ENCODE measurements around the gene OIP5. TPM values are rescaled to one million over a fixed set of nuclear protein-coding genes. Genes with fewer than 3 reads are reported as not detected.
"Not testable (repeated sequence)": the region's sequence is repeated elsewhere in the genome, so short reads cannot be mapped to it uniquely, and the experiment has no call there.

OIP5 gene
- total RNA-seq, 1 donor from 2014 or later: 2.7 TPM

DNA sequence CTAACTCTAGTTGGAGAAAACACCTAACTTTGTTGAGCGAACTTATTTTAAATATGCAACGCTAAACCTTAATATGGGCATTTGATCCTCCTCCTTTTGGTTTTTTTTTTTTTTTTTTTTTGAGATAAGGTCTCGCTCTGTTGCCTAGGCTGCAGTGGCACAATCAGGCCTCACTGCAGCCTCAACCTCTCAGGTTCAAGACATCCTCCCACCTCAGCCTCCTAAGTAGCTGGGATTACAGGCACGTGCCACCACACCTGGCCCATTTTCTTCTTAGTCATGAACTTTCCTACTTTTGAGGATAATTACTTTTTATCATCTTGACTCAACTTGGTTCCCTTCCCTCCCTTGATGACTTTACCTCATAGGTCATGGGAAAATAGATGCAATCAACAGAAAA lies 4.2 kb upstream of the OIP5 start:
- H3K36me3 ChIP-seq (ENCODE audit: control insufficient read depth, insufficient read depth, low read length): no peaks in the 10 kb centered on the region
- H3K4me3 ChIP-seq (ENCODE audit: low read depth, low read length): no peak overlapping the region
- no peak for TF ChIP-seq CTCF (IDR thresholded peaks at IDR 0.05; ENCODE audit: insufficient read depth, low read length, poor library complexity, severe bottlenecking)
- no peaks in the 10 kb centered on the region for H3K27me3 ChIP-seq (ENCODE audit: control insufficient read depth, insufficient read depth, low read length)
- no peak for DNase-seq (ENCODE audit: low read depth)

- no peaks in the 10 kb centered on the region for H3K27me3 ChIP-seq (ENCODE audit: control insufficient read depth, insufficient read depth, low read length)
- no peaks in the 10 kb centered on the region for H3K36me3 ChIP-seq (ENCODE audit: control insufficient read depth, insufficient read depth, low read length)
- TF ChIP-seq CTCF (IDR thresholded peaks at IDR 0.05; ENCODE audit: insufficient read depth, low read length, poor library complexity, severe bottlenecking): no peak
- DNase-seq (ENCODE audit: low read depth): no peak
- H3K4me3 ChIP-seq (ENCODE audit: low read depth, low read length): peak overlapping the region; percentile 90
Observed at GRCh38 chr15:41334293-41335120, 2.1 kb upstream of the OIP5 start.

DNA sequence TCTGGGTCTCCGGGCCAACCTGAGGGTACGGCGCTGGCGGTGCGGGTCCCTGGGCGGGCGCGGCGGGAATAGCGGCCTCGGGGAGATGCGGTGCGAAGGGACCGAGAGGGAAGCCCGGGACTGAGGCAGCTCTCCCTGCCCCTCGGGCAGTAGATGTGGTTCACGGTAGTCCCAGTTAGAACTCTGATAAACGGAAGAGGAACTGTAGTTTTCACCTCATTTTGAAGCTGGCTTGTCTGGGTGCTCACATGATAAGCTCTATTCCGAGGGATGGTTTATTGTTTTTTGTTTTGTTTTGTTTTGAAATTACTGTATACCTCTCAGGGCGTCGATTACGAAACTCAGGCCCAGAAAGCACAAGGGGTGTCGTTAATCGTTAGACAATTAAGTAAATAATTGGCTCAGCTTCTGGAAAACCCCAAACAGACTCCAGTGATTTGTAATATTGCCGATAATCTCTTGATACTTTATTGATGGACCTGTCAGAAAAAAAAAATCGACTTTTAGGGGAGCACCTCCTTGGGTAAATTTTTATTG lies 703 bp upstream of the OIP5 start:
- no peaks in the 10 kb centered on the region for H3K36me3 ChIP-seq (ENCODE audit: control insufficient read depth, insufficient read depth, low read length)
- H3K4me3 ChIP-seq (ENCODE audit: low read depth, low read length): peak overlapping the region; percentile 90
- H3K27me3 ChIP-seq (ENCODE audit: control insufficient read depth, insufficient read depth, low read length): no peaks in the 10 kb centered on the region
- DNase-seq (ENCODE audit: low read depth): no peak
- TF ChIP-seq CTCF (IDR thresholded peaks at IDR 0.05; ENCODE audit: insufficient read depth, low read length, poor library complexity, severe bottlenecking): no peak

DNA sequence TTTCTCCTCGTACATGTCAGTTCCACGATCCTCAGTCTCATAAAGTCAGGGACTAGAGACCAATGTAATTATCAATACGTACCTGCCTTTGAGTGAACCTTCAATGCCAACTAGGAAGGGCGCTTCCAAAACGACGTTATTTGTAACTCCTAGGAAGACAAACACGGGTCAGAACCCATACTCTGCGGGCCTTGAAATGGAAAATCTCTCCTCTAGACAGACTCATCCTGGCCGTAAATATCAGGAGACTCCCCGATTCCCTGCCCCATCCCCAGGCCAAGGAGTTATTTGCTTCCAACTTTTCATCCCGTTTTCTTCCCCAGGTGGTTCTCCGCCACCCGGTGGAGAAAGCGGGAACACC lies 578 bp downstream of the OIP5 start:
- Histone ChIP-seq H3K27me3 (ENCODE audit: control insufficient read depth, insufficient read depth, low read length) (no peaks in the 10 kb centered on the region), H3K4me3 (ENCODE audit: low read depth, low read length) (peak overlapping the region; percentile 90), H3K36me3 (ENCODE audit: control insufficient read depth, insufficient read depth, low read length) (no peaks in the 10 kb centered on the region)
- DNase-seq (ENCODE audit: low read depth): no peak
- TF ChIP-seq CTCF (IDR thresholded peaks at IDR 0.05; ENCODE audit: insufficient read depth, low read length, poor library complexity, severe bottlenecking): peak; percentile 76

DNA sequence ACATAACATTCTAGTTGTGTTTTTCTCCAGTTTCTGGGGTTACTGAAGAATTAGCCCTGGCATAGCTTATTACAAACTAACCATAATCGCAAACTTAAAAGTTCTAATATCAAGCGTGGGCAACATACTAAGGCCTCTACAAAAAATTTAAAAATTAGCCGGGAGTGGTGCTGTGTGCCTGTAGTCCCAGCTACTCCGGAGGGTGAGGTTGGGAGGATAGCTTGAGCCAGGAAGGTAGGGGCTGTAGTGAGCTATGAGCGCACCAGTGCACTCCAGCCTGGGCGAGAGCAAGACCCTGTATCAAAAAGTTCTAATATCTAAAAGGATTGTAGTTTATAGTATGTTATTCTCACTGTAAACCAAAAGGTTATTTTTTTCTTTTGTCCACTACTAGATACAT lies 1.1 kb downstream of the OIP5 start:
- H3K4me3 ChIP-seq (ENCODE audit: low read depth, low read length): peak overlapping the region; percentile 90
- no peak for DNase-seq (ENCODE audit: low read depth)
- H3K36me3 ChIP-seq (ENCODE audit: control insufficient read depth, insufficient read depth, low read length): no peaks in the 10 kb centered on the region
- no peak for TF ChIP-seq CTCF (IDR thresholded peaks at IDR 0.05; ENCODE audit: insufficient read depth, low read length, poor library complexity, severe bottlenecking)
- H3K27me3 ChIP-seq (ENCODE audit: control insufficient read depth, insufficient read depth, low read length): no peaks in the 10 kb centered on the region

DNA sequence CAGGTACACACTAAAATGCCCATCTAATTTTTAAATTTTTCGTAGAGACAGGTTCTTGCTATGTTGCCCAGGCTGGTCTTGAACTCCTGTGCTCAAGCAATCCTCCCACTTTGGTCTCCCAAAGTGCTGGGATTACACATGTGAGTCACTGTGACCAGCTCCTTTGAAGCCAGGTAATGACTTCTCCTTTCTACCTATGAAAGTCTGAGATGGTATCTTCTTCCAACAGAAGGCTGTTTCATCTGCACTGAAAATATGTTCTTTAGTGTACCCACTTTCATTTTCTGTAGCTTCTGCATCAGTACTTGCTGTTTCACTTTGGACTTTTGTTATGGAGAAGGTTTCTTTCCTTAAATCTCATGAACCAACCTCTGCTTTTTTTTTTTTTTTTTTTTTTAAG lies 8.8 kb downstream of the OIP5 start:
- no peak for TF ChIP-seq CTCF (IDR thresholded peaks at IDR 0.05; ENCODE audit: insufficient read depth, low read length, poor library complexity, severe bottlenecking)
- H3K4me3 ChIP-seq (ENCODE audit: low read depth, low read length): no peak overlapping the region
- H3K36me3 ChIP-seq (ENCODE audit: control insufficient read depth, insufficient read depth, low read length): no peaks in the 10 kb centered on the region
- no peaks in the 10 kb centered on the region for H3K27me3 ChIP-seq (ENCODE audit: control insufficient read depth, insufficient read depth, low read length)
- DNase-seq (ENCODE audit: low read depth): no peak

DNA sequence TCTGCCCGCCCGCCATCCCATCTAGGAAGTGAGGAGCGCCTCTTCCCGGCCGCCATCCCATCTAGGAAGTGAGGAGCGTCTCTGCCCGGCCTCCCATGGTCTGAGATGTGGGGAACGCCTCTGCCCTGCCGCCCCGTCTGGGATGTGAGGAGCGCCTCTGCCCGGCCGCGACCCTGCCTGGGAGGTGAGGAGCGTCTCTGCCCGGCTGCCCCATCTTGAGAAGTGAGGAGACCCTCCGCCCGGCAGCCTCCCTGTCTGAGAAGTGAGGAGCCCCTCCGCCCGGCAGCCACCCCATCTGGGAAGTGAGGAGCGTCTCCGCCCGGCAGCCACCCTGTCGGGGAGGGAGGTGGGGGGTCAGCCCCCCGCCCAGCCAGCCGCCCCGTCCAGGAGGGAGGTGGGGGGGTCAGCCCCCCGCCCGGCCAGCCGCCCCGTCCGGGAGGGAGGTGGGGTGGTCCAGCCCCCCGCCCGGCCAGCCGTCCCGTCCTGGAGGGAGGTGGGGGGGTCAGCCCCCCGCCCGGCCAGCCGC lies 11.5 kb downstream of the OIP5 start:
- not testable (repeated sequence) for H3K36me3 ChIP-seq (ENCODE audit: control insufficient read depth, insufficient read depth, low read length); DNase-seq (ENCODE audit: low read depth); H3K4me3 ChIP-seq (ENCODE audit: low read depth, low read length); H3K27me3 ChIP-seq (ENCODE audit: control insufficient read depth, insufficient read depth, low read length)
